Activated CD8-positive, alpha-beta T cell treated with anti-CD3 and anti-CD28 coated beads, Interleukin-2, amount 10 ng/mL, durations not matched to agents 7 days and 5 days (primary cell): Measurements from ENCODE around the gene CDH5. TPM values are rescaled to one million over a fixed set of nuclear protein-coding genes. Genes with fewer than 3 reads are reported as not detected.
"Not testable (repeated sequence)": the region's sequence is repeated elsewhere in the genome, so short reads cannot be mapped to it uniquely, and the experiment has no call there.

Experiments used
- ATAC-seq: fragments of 150-1000 bp; cut with Tn5 transposase; one replicate; pipeline ENCODE4 v1.10.0; 2021; ENCODE audit warnings: moderate library complexity
- CTCF ChIA-PET: fragments of 350-600 bp; sonication (Branson Sonifier 250); formaldehyde crosslinking; loops from one replicate; lab custom pipeline; 2021; ENCODE audit warnings: antibody characterized with exemption; lab: Charles Lee
- POLR2A ChIA-PET: fragments of 350-600 bp; sonication (Branson Sonifier 250); formaldehyde crosslinking; loops from one replicate; lab custom pipeline; 2021; ENCODE audit warnings: antibody characterized with exemption; lab: Charles Lee
- DNase-seq: peaks from one replicate; pipeline ENCODE4 v3.0.0-alpha.2; 2020
- H3K27ac Mint-ChIP-seq: one replicate; pipeline ENCODE4 v1.8.0; 2021; ENCODE audit warnings: mild to moderate bottlenecking, mixed read lengths
- H3K27me3 Mint-ChIP-seq: one replicate; pipeline ENCODE4 v1.8.0; 2021; ENCODE audit warnings: low read depth, mixed read lengths
- H3K36me3 Mint-ChIP-seq: one replicate; pipeline ENCODE4 v1.8.0; 2021; ENCODE audit warnings: low read depth, mixed read lengths
- H3K4me1 Mint-ChIP-seq: one replicate; pipeline ENCODE4 v1.8.0; 2021; ENCODE audit warnings: low read depth, mixed read lengths
- H3K4me3 Mint-ChIP-seq: one replicate; pipeline ENCODE4 v1.8.0; 2021; ENCODE audit warnings: mild to moderate bottlenecking, mixed read lengths
- H3K9me3 Mint-ChIP-seq: one replicate; pipeline ENCODE4 v1.8.0; 2022; ENCODE audit warnings: mixed read lengths; ENCODE audit not compliant: insufficient read depth
- total RNA-seq, 2 experiments: library from RNA; stranded (reverse); gene quantifications; one replicate each; pipeline ENCODE4 v1.2.3, GENCODE V29; 2021

Gene CDH5
- total RNA-seq, 2 experiments from 2014 or later, result not detected

DNA sequence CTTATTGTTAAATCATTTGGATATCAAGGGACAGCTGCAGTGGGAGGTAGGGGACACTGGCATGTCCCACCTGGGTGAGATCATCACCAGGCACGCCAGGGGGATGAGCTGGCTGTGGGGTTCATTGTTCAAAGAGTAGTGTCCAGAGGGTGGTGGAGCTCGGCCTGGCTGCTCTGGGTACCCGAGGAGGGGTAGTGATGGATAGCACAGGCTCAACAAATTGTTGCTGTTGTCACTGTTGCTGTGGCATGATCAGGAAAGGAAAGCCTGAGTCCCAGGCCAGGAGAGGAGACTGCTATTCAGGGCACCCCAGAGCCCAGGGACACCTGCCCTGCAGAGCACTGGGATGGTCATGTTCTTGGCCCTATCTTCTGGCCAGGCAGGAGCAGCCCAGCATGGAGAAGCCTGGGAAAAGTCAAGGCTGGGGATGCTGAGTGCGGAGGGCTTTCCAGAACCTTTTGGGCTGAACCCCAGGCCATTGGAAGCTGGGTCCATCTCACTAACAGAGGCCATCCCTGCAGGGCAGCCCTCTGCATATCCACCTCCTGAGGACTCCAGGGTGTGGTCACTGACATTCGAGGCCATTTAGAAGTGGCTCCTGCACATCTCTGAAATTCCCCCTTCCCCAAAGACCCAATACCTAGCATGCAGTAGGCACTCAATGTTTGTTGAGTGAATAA lies 72.7 kb downstream of the CDH5 start:
- no peak for DNase-seq
- H3K4me3 Mint-ChIP-seq, result no peak overlapping the region
- H3K4me1 Mint-ChIP-seq, result no peaks in the 10 kb centered on the region
- ChIA-PET POLR2A (no interaction called here), CTCF (no interaction called here)
- ATAC-seq, result no peak
- no peak overlapping the region for H3K27ac Mint-ChIP-seq
- peaks cover 11% of the 10 kb centered on the region for H3K27me3 Mint-ChIP-seq
- no peaks in the 10 kb centered on the region for H3K36me3 Mint-ChIP-seq
- H3K9me3 Mint-ChIP-seq, result no peaks in the 10 kb centered on the region

DNA sequence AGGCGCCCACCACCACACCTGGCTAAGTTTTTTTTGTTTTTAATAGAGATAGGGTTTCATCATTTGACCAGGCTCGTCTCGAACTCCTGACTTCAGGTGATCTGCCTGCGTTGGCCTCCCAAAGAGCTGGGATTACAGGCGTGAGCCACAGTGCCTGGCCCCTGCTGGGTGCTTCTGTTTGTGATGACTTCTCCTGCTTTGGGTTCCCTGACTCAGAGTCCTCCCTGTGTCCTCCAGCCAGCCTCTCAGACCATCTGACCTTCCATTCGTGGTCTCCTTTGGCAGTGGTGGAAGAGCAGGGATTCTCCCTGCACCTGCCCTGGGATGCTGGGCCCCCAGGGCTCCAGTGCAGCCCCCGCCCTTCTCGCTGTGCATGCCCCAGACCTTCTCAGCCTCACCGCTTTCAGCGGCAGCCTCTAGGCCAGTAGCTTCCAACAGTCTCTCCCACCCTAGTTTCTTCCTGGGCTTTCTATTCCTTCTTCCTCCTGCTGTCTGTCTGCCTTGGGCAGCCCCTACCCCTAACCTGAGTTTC lies 73.8 kb downstream of the CDH5 start:
- no peak overlapping the region for H3K27ac Mint-ChIP-seq
- ATAC-seq, result no peak
- H3K4me3 Mint-ChIP-seq, result no peak overlapping the region
- H3K4me1 Mint-ChIP-seq, result no peaks in the 10 kb centered on the region
- H3K9me3 Mint-ChIP-seq, result no peaks in the 10 kb centered on the region
- no peaks in the 10 kb centered on the region for H3K36me3 Mint-ChIP-seq
- DNase-seq, result no peak
- CTCF ChIA-PET, result no interaction called here
- POLR2A ChIA-PET, result no interaction called here
- H3K27me3 Mint-ChIP-seq, result peaks cover 9% of the 10 kb centered on the region

DNA sequence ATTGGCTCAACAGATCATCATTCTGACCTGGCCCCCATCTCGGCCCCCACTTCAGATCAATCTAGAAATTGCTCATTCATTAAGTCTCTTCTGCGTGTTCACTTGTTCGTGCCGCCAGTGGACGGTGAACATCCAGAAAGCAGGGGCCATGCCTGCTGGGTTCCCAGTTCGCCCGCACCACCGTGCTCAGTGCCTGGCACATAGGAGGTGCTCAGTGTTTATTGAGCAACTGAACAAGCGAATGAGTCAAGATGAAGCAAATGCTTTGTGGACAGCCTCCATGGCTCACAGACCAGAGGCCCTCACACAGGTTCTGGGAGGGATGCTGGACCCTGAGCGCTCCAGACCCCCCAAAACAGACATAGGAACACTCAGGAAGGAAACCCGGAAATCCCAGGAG lies 74.5 kb downstream of the CDH5 start:
- H3K4me1 Mint-ChIP-seq, result no peaks in the 10 kb centered on the region
- ChIA-PET CTCF (no interaction called here), POLR2A (interaction anchor here (0.6 kb wide), 1 partner anchor 9 kb away, joined by 3 read pairs; no protein-coding TSS in a partner anchor)
- no peak for ATAC-seq
- H3K9me3 Mint-ChIP-seq, result no peaks in the 10 kb centered on the region
- no peaks in the 10 kb centered on the region for H3K36me3 Mint-ChIP-seq
- no peak overlapping the region for H3K4me3 Mint-ChIP-seq
- no peak overlapping the region for H3K27ac Mint-ChIP-seq
- H3K27me3 Mint-ChIP-seq, result peaks cover 13% of the 10 kb centered on the region
- no peak for DNase-seq

- Mint-ChIP-seq H3K9me3 (no peaks in the 10 kb centered on the region), H3K4me3 (no peak overlapping the region), H3K27ac (no peak overlapping the region), H3K4me1 (no peaks in the 10 kb centered on the region), H3K27me3 (peaks cover 18% of the 10 kb centered on the region), H3K36me3 (no peaks in the 10 kb centered on the region)
- ATAC-seq (no peak), DNase-seq (no peak)
- CTCF ChIA-PET, result no interaction called here
- POLR2A ChIA-PET, result interaction anchor here (0.6 kb wide), 1 partner anchor 9 kb away, joined by 3 read pairs; no protein-coding TSS in a partner anchor
Measured at GRCh38 chr16:66441586-66442375, 75.3 kb downstream of the CDH5 start.

DNA sequence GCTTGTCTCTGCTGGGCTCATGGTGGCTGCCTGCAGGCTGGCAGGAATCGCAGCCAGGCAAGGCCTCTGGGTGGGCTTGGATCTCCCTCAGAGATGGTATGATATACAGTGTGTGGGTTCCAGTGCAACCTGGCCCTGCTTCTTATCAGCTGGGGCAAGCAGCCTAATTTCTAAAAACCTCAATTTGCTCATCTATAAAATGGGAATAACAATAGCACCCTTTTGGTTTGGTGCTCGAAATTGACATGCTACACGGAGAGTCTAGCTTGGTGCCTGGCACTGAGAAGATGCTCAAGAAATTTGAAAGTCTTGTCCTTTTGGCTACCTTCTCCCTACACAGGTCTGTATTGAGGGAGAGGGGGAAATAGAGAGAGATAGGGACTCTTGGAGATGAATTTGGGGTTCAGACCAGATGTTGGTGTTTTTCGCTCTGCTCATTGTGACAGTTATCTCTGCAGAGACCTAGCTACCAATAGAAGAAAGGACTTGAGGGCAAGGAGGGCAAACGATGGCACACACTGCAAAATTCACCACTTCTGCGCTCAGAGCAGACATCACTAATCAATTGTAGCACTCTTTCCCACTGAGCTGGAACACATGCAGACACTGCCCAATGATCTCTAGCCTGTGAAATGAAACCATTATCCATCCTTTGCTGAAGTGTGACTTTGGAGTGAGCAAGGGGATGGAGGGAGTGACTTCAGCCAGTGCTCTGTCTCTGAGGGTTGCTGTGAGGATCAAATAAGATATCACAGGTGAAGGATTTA lies 76.2 kb downstream of the CDH5 start:
- DNase-seq, result no peak
- Mint-ChIP-seq H3K27me3 (peaks cover 18% of the 10 kb centered on the region), H3K9me3 (no peaks in the 10 kb centered on the region), H3K27ac (no peak overlapping the region), H3K4me3 (no peak overlapping the region), H3K4me1 (no peaks in the 10 kb centered on the region), H3K36me3 (no peaks in the 10 kb centered on the region)
- POLR2A ChIA-PET, result no interaction called here
- CTCF ChIA-PET, result interaction anchor here (0.9 kb wide), 1 partner anchor 42 kb away, joined by 3 read pairs; no protein-coding TSS in a partner anchor
- ATAC-seq, result no peak

DNA sequence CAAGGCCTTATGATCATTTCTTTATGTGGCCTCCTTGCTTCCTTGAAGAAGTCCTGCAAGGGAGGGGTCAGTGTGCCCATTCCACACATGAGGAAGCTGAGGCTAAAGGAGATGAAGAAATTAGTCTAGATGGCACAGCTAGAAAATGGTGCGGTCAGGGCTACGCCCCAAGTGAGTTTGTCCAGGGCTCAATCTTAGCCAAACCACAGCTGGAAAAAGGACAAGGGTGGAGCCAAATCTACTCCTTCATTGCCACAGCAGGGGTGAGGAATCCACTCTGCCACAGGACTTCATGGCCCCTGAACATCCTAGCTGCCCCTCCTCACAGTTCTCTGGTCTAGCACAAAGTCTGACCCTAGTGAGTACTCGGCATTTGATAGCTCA lies 76.8 kb downstream of the CDH5 start:
- POLR2A ChIA-PET, result no interaction called here
- H3K9me3 Mint-ChIP-seq, result no peaks in the 10 kb centered on the region
- CTCF ChIA-PET, result interaction anchor here (0.9 kb wide), 1 partner anchor 42 kb away, joined by 3 read pairs; no protein-coding TSS in a partner anchor
- no peak for ATAC-seq
- no peak for DNase-seq
- no peaks in the 10 kb centered on the region for H3K36me3 Mint-ChIP-seq
- H3K27ac Mint-ChIP-seq, result no peak overlapping the region
- H3K27me3 Mint-ChIP-seq, result peaks cover 19% of the 10 kb centered on the region
- no peaks in the 10 kb centered on the region for H3K4me1 Mint-ChIP-seq
- H3K4me3 Mint-ChIP-seq, result no peak overlapping the region

DNA sequence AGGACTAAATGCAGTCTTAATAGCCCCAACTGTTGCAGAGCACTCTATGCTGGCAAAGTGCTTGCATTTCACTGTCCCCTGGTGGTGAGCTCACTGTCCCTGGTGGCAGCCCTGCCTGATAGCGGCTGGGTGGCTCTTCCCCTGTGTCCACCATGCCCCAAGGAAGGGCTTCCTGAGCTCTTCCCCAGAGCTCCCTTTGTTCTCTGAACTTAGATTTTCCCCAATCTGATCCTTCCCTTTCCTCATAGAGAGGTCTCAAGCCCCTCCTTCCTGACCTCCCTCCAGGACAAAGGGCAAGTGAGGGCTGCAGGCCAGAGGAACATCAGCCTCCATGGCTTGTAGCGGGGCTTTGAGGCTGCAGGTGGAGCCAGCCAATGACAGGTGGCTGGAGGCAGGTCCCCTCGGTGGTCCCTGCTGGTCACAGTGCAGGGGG lies 77.6 kb downstream of the CDH5 start:
- Mint-ChIP-seq H3K4me3 (no peak overlapping the region), H3K27ac (no peak overlapping the region), H3K9me3 (no peaks in the 10 kb centered on the region), H3K36me3 (no peaks in the 10 kb centered on the region), H3K27me3 (peaks cover 20% of the 10 kb centered on the region), H3K4me1 (no peaks in the 10 kb centered on the region)
- POLR2A ChIA-PET, result no interaction called here
- no peak for DNase-seq
- no peak for ATAC-seq
- CTCF ChIA-PET, result no interaction called here

- no peaks in the 10 kb centered on the region for H3K36me3 Mint-ChIP-seq
- POLR2A ChIA-PET, result no interaction called here
- no peak for ATAC-seq
- H3K9me3 Mint-ChIP-seq, result no peaks in the 10 kb centered on the region
- no peak overlapping the region for H3K27ac Mint-ChIP-seq
- CTCF ChIA-PET, result interaction anchor here (1.1 kb wide), 1 partner anchor 9 kb away, joined by 3 read pairs; no protein-coding TSS in a partner anchor
- no peak for DNase-seq
- peaks cover 13% of the 10 kb centered on the region for H3K27me3 Mint-ChIP-seq
- H3K4me3 Mint-ChIP-seq, result no peak overlapping the region
- H3K4me1 Mint-ChIP-seq, result no peaks in the 10 kb centered on the region
Measured at GRCh38 chr16:66446737-66447136, 80.2 kb downstream of the CDH5 start.

GRCh38 chr16:66447491-66447890 lies 81.0 kb downstream of the CDH5 start:
- Mint-ChIP-seq H3K36me3 (no peaks in the 10 kb centered on the region), H3K4me3 (no peak overlapping the region), H3K27ac (no peak overlapping the region), H3K4me1 (no peaks in the 10 kb centered on the region), H3K27me3 (peaks cover 13% of the 10 kb centered on the region), H3K9me3 (no peaks in the 10 kb centered on the region)
- POLR2A ChIA-PET, result no interaction called here
- no peak for ATAC-seq
- CTCF ChIA-PET, result no interaction called here
- no peak for DNase-seq

DNA sequence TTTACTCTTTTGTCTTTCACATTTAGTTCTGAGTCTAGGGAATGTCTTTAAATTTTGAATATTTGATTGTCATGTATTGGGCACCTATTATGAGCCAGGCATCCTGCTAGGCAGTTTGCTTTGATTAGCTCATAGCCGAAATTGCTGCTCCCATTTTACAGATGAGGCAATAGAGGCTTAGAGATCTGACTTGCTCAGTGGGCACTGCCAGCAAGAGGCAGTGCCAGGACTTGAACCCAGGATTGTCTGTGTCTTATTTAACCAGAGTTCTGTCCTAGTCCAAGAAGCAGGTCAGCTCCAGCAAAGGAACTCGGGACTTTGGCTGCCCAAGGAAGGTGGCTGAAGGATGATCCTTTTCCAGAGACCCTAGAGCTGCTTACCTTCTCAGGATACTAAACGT lies 85.1 kb downstream of the CDH5 start:
- no peak for ATAC-seq
- Mint-ChIP-seq H3K27me3 (peaks cover 1% of the 10 kb centered on the region), H3K27ac (no peak overlapping the region), H3K4me1 (peaks cover 4% of the 10 kb centered on the region), H3K9me3 (no peaks in the 10 kb centered on the region), H3K36me3 (no peaks in the 10 kb centered on the region), H3K4me3 (no peak overlapping the region)
- no peak for DNase-seq
- ChIA-PET CTCF (no interaction called here), POLR2A (no interaction called here)

DNA sequence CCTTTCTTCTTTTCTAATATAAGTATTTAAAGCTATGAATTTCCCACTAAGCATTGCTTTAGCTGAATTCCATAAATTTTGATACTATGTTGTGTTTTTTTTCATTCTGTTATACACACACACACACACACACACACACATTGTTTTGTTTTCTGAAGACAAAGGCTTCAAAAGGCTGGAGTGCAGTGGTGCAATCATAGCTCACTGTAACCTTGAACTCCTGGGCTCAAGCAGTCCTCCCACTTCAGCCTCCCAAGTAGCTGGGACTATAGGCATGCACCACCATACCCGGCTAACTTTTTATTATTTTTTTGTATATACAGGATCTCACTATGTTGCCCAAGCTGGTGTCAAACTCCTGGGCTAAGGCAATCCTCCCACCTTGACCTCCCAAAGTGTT lies 86.7 kb downstream of the CDH5 start:
- H3K36me3 Mint-ChIP-seq, H3K27ac Mint-ChIP-seq, ATAC-seq, H3K4me3 Mint-ChIP-seq, H3K9me3 Mint-ChIP-seq, H3K27me3 Mint-ChIP-seq, H3K4me1 Mint-ChIP-seq, POLR2A ChIA-PET, DNase-seq: not testable (repeated sequence)
- CTCF ChIA-PET, result interaction anchor here (0.6 kb wide), 1 partner anchor 220 kb away, joined by 3 read pairs; no protein-coding TSS in a partner anchor
